Activated T-cell treated with anti-CD3 and anti-CD28 coated beads for 48 hours (primary cell): ENCODE results near the gene DPCD.
A peak's percentile ranks its signal among the peaks of the same experiment; 100 is the strongest.

Experiments
- DNase-seq: peaks from one replicate; pipeline ENCODE4 v3.0.0-alpha.2; 2020; ENCODE audit warnings: low read depth

DPCD gene

GRCh38 chr10:101587725-101588653 is at the start of gene DPCD, which contains the start of gene POLL:
TSS of gene DPCD (plus strand) at chr10:101588321. CDS start at chr10:101588337, 16 bp downstream.
TSS of gene POLL (minus strand) at chr10:101588257. CDS start at chr10:101587360, 897 bp downstream.
- peak; percentile 89 for DNase-seq

- DNase-seq = no peak
Measured at GRCh38 chr10:101538446-101538845, 49.7 kb upstream of the DPCD start.

GRCh38 chr10:101545898-101546297 is 42.2 kb upstream of the DPCD start:
- no peak for DNase-seq

- no peak for DNase-seq
Measured at GRCh38 chr10:101550965-101551364, 37.2 kb upstream of the DPCD start.

- DNase-seq = no peak
Measured at GRCh38 chr10:101552442-101552841, 35.7 kb upstream of the DPCD start.

GRCh38 chr10:101557541-101557940 is 30.6 kb upstream of the DPCD start:
- no peak for DNase-seq

GRCh38 chr10:101558204-101558603 is 29.9 kb upstream of the DPCD start:
- no peak for DNase-seq

GRCh38 chr10:101558671-101559595 is 29.2 kb upstream of the DPCD start:
- DNase-seq = no peak

- DNase-seq = no peak
Measured at GRCh38 chr10:101559596-101560297, 28.4 kb upstream of the DPCD start.

- no peak for DNase-seq
Measured at GRCh38 chr10:101560298-101561067, 27.6 kb upstream of the DPCD start.

- DNase-seq = no peak
Measured at GRCh38 chr10:101561068-101561915, 26.8 kb upstream of the DPCD start.

GRCh38 chr10:101562231-101562630 is 25.9 kb upstream of the DPCD start:
- no peak for DNase-seq

GRCh38 chr10:101563007-101563406 is 25.1 kb upstream of the DPCD start:
- no peak for DNase-seq

GRCh38 chr10:101563497-101564040 is 24.6 kb upstream of the DPCD start:
- DNase-seq = no peak

- DNase-seq = no peak
Measured at GRCh38 chr10:101564490-101564991, 23.6 kb upstream of the DPCD start.

- DNase-seq = no peak
Measured at GRCh38 chr10:101565370-101565900, 22.7 kb upstream of the DPCD start.

- no peak for DNase-seq
Measured at GRCh38 chr10:101565936-101566332, 22.2 kb upstream of the DPCD start.

GRCh38 chr10:101566333-101567164 is 21.6 kb upstream of the DPCD start:
- no peak for DNase-seq
